Lower leg skin (tissue), 3 donors: ENCODE results near the gene HAND1.

Experiments
- CTCF ChIP-seq, 3 donors: fragments of 450-650 bp; IDR thresholded peaks; one replicate each; pipeline ENCODE4 v1.5.1; 2016; ENCODE audit warnings: antibody characterized with exemption in 3 of 3, mild to moderate bottlenecking in 3 of 3, moderate library complexity in 2 of 3
- POLR2A ChIP-seq, 2 donors: fragments of 450-650 bp; IDR thresholded peaks; one replicate each; pipeline ENCODE4 v1.6.1; 2016 to 2017; ENCODE audit warnings: antibody characterized with exemption in 2 of 2, mild to moderate bottlenecking in 1 of 2, moderate library complexity in 1 of 2

- TF ChIP-seq POLR2A (IDR thresholded peaks at IDR 0.05) (no peak), CTCF (IDR thresholded peaks at IDR 0.05) (no peak)
Measured at GRCh38 chr5:154486427-154486866, 8.4 kb upstream of the HAND1 start.
